Measurements from ENCODE around the gene SFT2D1. TPM values are rescaled to one million over a fixed set of nuclear protein-coding genes. Genes with fewer than 3 reads are reported as not detected.

SFT2D1 gene
- total RNA-seq, 1 donor from 2014 or later: 48.9 TPM

DNA sequence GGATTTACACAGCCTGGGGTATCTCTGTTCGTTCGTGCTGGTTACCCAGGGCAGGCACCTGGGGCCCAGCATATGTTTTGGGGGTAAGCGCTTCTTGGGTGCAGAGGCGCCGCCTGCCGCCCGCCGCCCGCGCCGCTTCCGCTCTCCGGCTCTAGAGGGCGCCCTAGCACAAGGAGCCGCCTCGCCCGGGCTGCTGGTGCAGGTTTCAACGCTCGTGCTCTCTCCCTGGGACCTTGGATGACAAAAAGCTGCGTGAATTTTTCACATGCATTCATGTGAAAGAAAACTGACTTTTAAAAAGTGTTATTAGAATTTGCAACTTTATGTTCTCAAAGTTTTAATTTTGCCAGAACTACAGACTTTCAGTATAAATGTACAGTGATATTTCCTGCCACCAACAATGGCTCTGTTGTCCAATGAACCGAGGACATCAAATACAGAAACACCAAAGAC is 66.6 kb downstream of the SFT2D1 start:
- no peaks in the 10 kb centered on the region for H3K79me2 ChIP-seq (ENCODE audit: low read depth)
- peaks cover 8% of the 10 kb centered on the region for H3K4me1 ChIP-seq
- no peaks in the 10 kb centered on the region for H4K20me1 ChIP-seq (ENCODE audit: low read depth)
- Mint-ChIP-seq H3K4me3 (peak overlapping the region; percentile 70), H3K27ac (no peak overlapping the region), H3K9me3 (no peaks in the 10 kb centered on the region), H3K4me1 (peaks cover 26% of the 10 kb centered on the region), H3K27me3 (ENCODE audit: insufficient read depth, low read depth) (peaks cover 5% of the 10 kb centered on the region), H3K36me3 (no peaks in the 10 kb centered on the region)
- no peaks in the 10 kb centered on the region for H3K9me3 ChIP-seq (ENCODE audit: low read depth)
- no peak overlapping the region for H3K9ac ChIP-seq
- H3K27me3 ChIP-seq: peaks cover 14% of the 10 kb centered on the region
- DNase-seq (ENCODE audit: low spot score): peak; percentile 77
- H3K4me2 ChIP-seq: no peak overlapping the region
- no peak overlapping the region for H3K27ac ChIP-seq
- H2AFZ ChIP-seq (replicated peaks): no peak overlapping the region
- TF ChIP-seq CTCF (IDR thresholded peaks at IDR 0.05) (peak; percentile 99), EZH2 (IDR thresholded peaks at IDR 0.05) (no peak)
- no peak overlapping the region for H3K4me3 ChIP-seq
- H3F3A ChIP-seq (ENCODE audit: low read depth): peaks cover 3% of the 10 kb centered on the region
- H3K36me3 ChIP-seq: no peaks in the 10 kb centered on the region

DNA sequence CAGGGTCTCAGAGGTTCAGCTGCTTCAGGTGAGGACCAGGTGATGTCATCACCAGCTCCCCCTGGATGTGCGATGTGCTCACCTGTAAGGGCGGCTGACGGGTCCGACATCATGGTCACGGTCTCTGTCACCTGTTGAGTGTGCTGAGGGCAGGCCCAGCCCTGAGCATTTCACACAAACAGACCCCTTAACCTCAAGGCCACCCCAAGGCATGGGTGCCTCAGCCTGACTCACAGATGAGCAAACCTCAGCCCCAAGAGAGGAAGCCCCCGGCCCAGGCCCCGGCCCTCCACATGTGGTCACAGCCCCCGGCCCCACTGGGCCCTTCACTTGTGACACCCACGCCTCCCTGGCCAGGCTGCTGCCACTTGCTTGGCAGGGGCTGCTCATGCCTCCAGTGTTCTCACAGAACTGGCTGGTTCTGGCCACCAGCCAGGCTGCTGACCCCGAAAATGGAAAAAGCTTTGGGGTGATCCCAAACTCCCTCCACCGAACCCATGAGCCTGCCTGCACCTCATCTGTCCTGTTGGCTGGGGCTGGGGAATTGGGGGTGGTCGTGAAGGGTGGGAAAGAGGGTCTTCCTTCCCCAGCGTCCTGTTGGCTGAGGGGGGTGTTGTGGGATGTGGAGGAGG is 67.5 kb downstream of the SFT2D1 start:
- H3K9me3 ChIP-seq (ENCODE audit: low read depth): no peaks in the 10 kb centered on the region
- no peak overlapping the region for H3K4me2 ChIP-seq
- no peak for DNase-seq (ENCODE audit: low spot score)
- H3F3A ChIP-seq (ENCODE audit: low read depth): peaks cover 3% of the 10 kb centered on the region
- H3K79me2 ChIP-seq (ENCODE audit: low read depth): no peaks in the 10 kb centered on the region
- H3K4me1 Mint-ChIP-seq: peaks cover 23% of the 10 kb centered on the region
- H3K36me3 ChIP-seq: no peaks in the 10 kb centered on the region
- no peak overlapping the region for H3K27ac ChIP-seq
- no peaks in the 10 kb centered on the region for H3K36me3 Mint-ChIP-seq
- peaks cover 15% of the 10 kb centered on the region for H3K27me3 ChIP-seq
- peaks cover 8% of the 10 kb centered on the region for H3K4me1 ChIP-seq
- peaks cover 3% of the 10 kb centered on the region for H3K27me3 Mint-ChIP-seq (ENCODE audit: insufficient read depth, low read depth)
- H3K4me3 ChIP-seq: no peak overlapping the region
- no peak overlapping the region for H3K27ac Mint-ChIP-seq
- no peak overlapping the region for H3K4me3 Mint-ChIP-seq
- H3K9me3 Mint-ChIP-seq: no peaks in the 10 kb centered on the region
- H2AFZ ChIP-seq (replicated peaks): no peak overlapping the region
- TF ChIP-seq EZH2 (IDR thresholded peaks at IDR 0.05): no peak
- no peak for TF ChIP-seq CTCF (IDR thresholded peaks at IDR 0.05)
- no peak for TF ChIP-seq EZH2phosphoT487 (IDR thresholded peaks at IDR 0.05)
- no peaks in the 10 kb centered on the region for H4K20me1 ChIP-seq (ENCODE audit: low read depth)
- no peak overlapping the region for H3K9ac ChIP-seq

DNA sequence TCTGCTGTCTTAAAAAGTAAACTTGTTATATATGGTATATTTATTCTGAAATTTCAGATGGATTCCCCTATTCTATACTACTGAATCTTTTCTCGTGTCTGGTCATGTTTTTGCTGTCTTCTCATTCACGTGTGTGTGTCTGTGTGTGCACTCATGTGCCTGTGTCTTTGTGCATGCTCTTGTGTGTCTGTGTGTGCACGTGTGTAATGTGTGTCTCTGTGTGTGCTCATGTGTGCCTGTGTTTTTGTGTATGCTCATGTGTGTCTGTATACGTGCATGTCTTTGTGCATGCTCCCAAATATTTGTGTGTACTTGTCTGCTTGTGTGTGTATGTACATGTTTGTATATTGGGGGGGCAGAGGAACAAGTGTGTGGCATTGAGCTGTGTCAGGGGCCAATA is 68.2 kb downstream of the SFT2D1 start:
- Histone ChIP-seq H3K4me2 (no peak overlapping the region), H2AFZ (replicated peaks) (no peak overlapping the region), H3K27me3 (peaks cover 22% of the 10 kb centered on the region), H3K9ac (no peak overlapping the region), H3K79me2 (ENCODE audit: low read depth) (no peaks in the 10 kb centered on the region), H3F3A (ENCODE audit: low read depth) (peaks cover 2% of the 10 kb centered on the region), H3K4me1 (peaks cover 8% of the 10 kb centered on the region), H3K27ac (no peak overlapping the region), H3K36me3 (no peaks in the 10 kb centered on the region), H3K4me3 (no peak overlapping the region), H4K20me1 (ENCODE audit: low read depth) (no peaks in the 10 kb centered on the region), H3K9me3 (ENCODE audit: low read depth) (no peaks in the 10 kb centered on the region)
- Mint-ChIP-seq H3K27me3 (ENCODE audit: insufficient read depth, low read depth) (peaks cover 5% of the 10 kb centered on the region), H3K36me3 (no peaks in the 10 kb centered on the region), H3K4me1 (peaks cover 20% of the 10 kb centered on the region), H3K27ac (no peak overlapping the region), H3K9me3 (no peaks in the 10 kb centered on the region), H3K4me3 (no peak overlapping the region)
- DNase-seq (ENCODE audit: low spot score): no peak
- TF ChIP-seq EZH2phosphoT487 (IDR thresholded peaks at IDR 0.05) (no peak), EZH2 (IDR thresholded peaks at IDR 0.05) (no peak), CTCF (IDR thresholded peaks at IDR 0.05) (no peak)
